DOHH2 (cell line): ENCODE results near the gene EXOSC7.

Experiments
- H3F3A ChIP-seq: fragments of 200-600 bp; sonication (generic), shearing (Covaris generic); 2 replicates; pipeline ENCODE4 v1.6.0; 2016; ENCODE audit warnings: antibody characterized with exemption, mild to moderate bottlenecking; ENCODE audit not compliant: control insufficient read depth, insufficient read depth
- H3K27ac ChIP-seq: fragments of 200-600 bp; sonication (generic); 2 replicates; pipeline ENCODE4 v1.5.1; 2014; ENCODE audit warnings: low read depth, mild to moderate bottlenecking, low read length, moderate library complexity
- H3K27me3 ChIP-seq: fragments of 200-600 bp; sonication (generic); 2 replicates; pipeline ENCODE4 v1.6.1; 2014; ENCODE audit warnings: mild to moderate bottlenecking, low read length, mixed read lengths; ENCODE audit not compliant: control insufficient read depth
- H3K36me3 ChIP-seq: fragments of 200-600 bp; sonication (generic); 2 replicates; pipeline ENCODE4 v1.6.1; 2014; ENCODE audit warnings: mild to moderate bottlenecking, low read length, moderate library complexity, mixed read lengths; ENCODE audit not compliant: control insufficient read depth
- H3K4me1 ChIP-seq: fragments of 200-600 bp; sonication (generic); 2 replicates; pipeline ENCODE4 v1.6.1; 2014; ENCODE audit warnings: mild to moderate bottlenecking, low read length, mixed read lengths; ENCODE audit not compliant: control insufficient read depth
- H3K4me2 ChIP-seq: fragments of 200-600 bp; sonication (generic); 2 replicates; pipeline ENCODE4 v1.6.0; 2014; ENCODE audit warnings: mild to moderate bottlenecking, low read length, moderate library complexity
- H3K4me3 ChIP-seq: fragments of 200-600 bp; sonication (generic); 2 replicates; pipeline ENCODE4 v1.5.1; 2014; ENCODE audit warnings: mild to moderate bottlenecking, low read length, mixed read lengths
- H3K79me2 ChIP-seq: fragments of 200-600 bp; sonication (generic); 2 replicates; pipeline ENCODE4 v1.6.1; 2014; ENCODE audit warnings: mild to moderate bottlenecking, low read length, mixed read lengths; ENCODE audit not compliant: control insufficient read depth
- H3K9me2 ChIP-seq: fragments of 200-600 bp; sonication (generic); replicated peaks from 2 replicates; pipeline ENCODE4 v1.6.1; 2014; ENCODE audit warnings: mild to moderate bottlenecking, low read length, mixed read lengths; ENCODE audit not compliant: control insufficient read depth
- H3K9me3 ChIP-seq: fragments of 200-600 bp; sonication (generic); 2 replicates; pipeline ENCODE4 v1.6.1; 2014; ENCODE audit warnings: antibody characterized with exemption, low read length, mixed read lengths; ENCODE audit not compliant: control insufficient read depth, insufficient read depth
- H4K20me1 ChIP-seq: fragments of 200-600 bp; sonication (generic); 2 replicates; pipeline ENCODE4 v1.6.0; 2014; ENCODE audit warnings: low read depth, mild to moderate bottlenecking, antibody characterized with exemption, low read length, moderate library complexity; ENCODE audit not compliant: control insufficient read depth, insufficient read depth
- EZH2phosphoT487 ChIP-seq: fragments of 200-600 bp; sonication (generic); IDR thresholded peaks from 2 replicates; pipeline ENCODE4 v1.6.1; 2017; ENCODE audit warnings: borderline replicate concordance, mild to moderate bottlenecking, antibody characterized with exemption, low read length, moderate library complexity, mixed read lengths
- TF ChIP-seq, protein P1 (sequence below): fragments of 200-600 bp; sonication (generic); IDR thresholded peaks from one replicate; pipeline ENCODE4 v1.5.1; 2014; ENCODE audit warnings: antibody characterized with exemption, mild to moderate bottlenecking, low read depth, low read length; ENCODE audit not compliant: poor library complexity, severe bottlenecking

The EXOSC7 gene

DNA sequence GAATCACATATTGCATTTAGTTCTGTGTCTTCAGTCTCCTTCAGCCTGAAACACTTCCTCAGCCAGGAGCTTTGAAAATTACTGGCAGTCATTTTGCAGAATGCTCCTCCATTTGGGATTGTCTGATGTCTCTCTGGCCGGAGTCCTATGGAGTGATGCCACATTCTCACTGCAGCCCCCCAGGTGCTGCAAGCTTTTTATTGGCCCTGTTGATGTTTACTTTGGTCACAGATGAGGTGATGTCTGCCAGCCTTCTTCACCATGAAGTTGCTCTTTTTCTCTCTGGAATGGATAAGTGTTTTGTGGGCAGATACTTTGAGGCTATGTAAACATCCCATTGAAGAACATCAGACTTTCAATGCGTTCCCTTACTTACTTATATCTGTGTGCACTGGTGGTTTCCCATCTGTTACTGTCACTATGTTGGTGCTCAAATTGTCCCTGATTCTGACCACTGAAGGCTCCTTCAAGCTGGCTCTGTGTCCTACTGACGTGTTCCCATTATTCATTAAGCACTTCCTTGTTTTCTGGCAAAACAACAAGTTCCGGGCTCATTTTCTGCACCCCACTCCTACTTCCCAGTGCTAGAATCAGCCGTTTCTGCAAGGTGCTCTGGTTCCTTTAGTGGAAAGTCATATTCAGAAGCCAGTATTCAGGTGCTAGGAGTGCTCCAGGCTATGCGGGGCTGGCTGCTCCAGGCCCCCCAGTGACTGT, 48.7 kb downstream of the EXOSC7 start:
- no peak overlapping the region for H3K4me2 ChIP-seq
- TF ChIP-seq, protein P1, sequence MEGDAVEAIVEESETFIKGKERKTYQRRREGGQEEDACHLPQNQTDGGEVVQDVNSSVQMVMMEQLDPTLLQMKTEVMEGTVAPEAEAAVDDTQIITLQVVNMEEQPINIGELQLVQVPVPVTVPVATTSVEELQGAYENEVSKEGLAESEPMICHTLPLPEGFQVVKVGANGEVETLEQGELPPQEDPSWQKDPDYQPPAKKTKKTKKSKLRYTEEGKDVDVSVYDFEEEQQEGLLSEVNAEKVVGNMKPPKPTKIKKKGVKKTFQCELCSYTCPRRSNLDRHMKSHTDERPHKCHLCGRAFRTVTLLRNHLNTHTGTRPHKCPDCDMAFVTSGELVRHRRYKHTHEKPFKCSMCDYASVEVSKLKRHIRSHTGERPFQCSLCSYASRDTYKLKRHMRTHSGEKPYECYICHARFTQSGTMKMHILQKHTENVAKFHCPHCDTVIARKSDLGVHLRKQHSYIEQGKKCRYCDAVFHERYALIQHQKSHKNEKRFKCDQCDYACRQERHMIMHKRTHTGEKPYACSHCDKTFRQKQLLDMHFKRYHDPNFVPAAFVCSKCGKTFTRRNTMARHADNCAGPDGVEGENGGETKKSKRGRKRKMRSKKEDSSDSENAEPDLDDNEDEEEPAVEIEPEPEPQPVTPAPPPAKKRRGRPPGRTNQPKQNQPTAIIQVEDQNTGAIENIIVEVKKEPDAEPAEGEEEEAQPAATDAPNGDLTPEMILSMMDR, result no peak
- no peak for TF ChIP-seq EZH2phosphoT487
- H3K4me1 ChIP-seq, result no peaks in the 10 kb centered on the region
- H3K27ac ChIP-seq, result no peak overlapping the region
- H4K20me1 ChIP-seq, result 0 out of 2 replicates have a peak, but pooled peaks cover 3% of the 10 kb centered on the region
- H3K27me3 ChIP-seq, result peaks cover 20% of the 10 kb centered on the region
- H3K9me2 ChIP-seq, result no peaks in the 10 kb centered on the region
- no peaks in the 10 kb centered on the region for H3K36me3 ChIP-seq
- no peaks in the 10 kb centered on the region for H3K9me3 ChIP-seq
- no peaks in the 10 kb centered on the region for H3F3A ChIP-seq
- no peaks in the 10 kb centered on the region for H3K79me2 ChIP-seq
- H3K4me3 ChIP-seq, result no peak overlapping the region

DNA sequence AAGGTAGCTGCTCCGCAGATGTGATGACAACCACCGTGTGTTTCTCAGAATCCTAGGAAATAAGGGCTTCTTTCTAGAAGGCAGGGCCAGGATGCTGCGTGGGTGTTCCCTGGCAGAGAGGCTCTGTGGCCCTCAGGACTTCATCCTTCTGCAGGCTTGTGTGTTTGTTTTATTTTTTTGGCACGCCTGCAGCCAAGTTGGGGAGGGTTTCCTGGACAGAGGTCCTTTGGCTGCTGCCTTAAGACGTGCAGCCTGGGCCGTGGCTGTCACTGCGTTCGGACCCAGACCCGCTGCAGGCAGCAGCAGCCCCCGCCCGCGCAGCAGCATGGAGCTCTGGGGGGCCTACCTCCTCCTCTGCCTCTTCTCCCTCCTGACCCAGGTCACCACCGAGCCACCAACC, 50.0 kb downstream of the EXOSC7 start, which contains the start of gene CLEC3B:
Gene CLEC3B, plus strand, starts transcription at position 266 of the 400 bp plus-strand sequence. Its CDS starts 60 bp downstream, at position 326.
- H3K9me2 ChIP-seq, result no peaks in the 10 kb centered on the region
- peaks cover 20% of the 10 kb centered on the region for H3K27me3 ChIP-seq
- no peaks in the 10 kb centered on the region for H3K36me3 ChIP-seq
- H3F3A ChIP-seq, result no peaks in the 10 kb centered on the region
- no peak within 1 kb of the TSS for H3K4me3 ChIP-seq
- no peaks in the 10 kb centered on the region for H3K4me1 ChIP-seq
- H4K20me1 ChIP-seq, result 0 out of 2 replicates have a peak, but pooled peaks cover 3% of the 10 kb centered on the region
- H3K4me2 ChIP-seq, result no peak within 1 kb of the TSS
- no peaks in the 10 kb centered on the region for H3K79me2 ChIP-seq
- no peaks in the 10 kb centered on the region for H3K9me3 ChIP-seq
- TF ChIP-seq, protein P1, result no peak
- no peak for TF ChIP-seq EZH2phosphoT487
- no peak within 1 kb of the TSS for H3K27ac ChIP-seq

DNA sequence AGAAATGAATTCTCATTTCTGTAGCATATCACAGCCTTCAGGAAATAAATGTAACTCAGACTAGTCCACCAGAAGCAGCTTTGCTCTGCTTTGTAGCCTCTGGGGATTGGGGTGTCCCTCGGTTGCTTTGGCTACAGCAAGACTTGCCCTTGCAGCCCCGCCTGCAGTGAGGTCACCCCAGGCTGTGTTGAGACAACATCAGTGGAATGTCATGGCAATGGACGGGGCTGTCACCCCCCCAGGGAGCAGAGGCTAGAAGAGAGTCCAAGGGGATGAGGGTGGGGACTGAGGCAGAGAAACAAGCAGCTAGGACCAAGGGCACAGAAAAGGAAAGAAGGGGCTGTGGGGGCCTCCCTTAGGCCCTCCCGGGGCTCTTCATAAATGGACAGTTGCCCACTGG, 50.9 kb downstream of the EXOSC7 start:
- H4K20me1 ChIP-seq, result 0 out of 2 replicates have a peak, but pooled peaks cover 3% of the 10 kb centered on the region
- H3K9me3 ChIP-seq, result no peaks in the 10 kb centered on the region
- no peak overlapping the region for H3K27ac ChIP-seq
- no peaks in the 10 kb centered on the region for H3K4me1 ChIP-seq
- H3K4me3 ChIP-seq, result no peak overlapping the region
- H3K79me2 ChIP-seq, result no peaks in the 10 kb centered on the region
- no peaks in the 10 kb centered on the region for H3F3A ChIP-seq
- no peaks in the 10 kb centered on the region for H3K9me2 ChIP-seq
- no peaks in the 10 kb centered on the region for H3K36me3 ChIP-seq
- peaks cover 20% of the 10 kb centered on the region for H3K27me3 ChIP-seq
- no peak for TF ChIP-seq EZH2phosphoT487
- TF ChIP-seq, protein P1, result no peak
- no peak overlapping the region for H3K4me2 ChIP-seq
